ENCODE measurements around the gene FAM20B.

FAM20B gene

DNA sequence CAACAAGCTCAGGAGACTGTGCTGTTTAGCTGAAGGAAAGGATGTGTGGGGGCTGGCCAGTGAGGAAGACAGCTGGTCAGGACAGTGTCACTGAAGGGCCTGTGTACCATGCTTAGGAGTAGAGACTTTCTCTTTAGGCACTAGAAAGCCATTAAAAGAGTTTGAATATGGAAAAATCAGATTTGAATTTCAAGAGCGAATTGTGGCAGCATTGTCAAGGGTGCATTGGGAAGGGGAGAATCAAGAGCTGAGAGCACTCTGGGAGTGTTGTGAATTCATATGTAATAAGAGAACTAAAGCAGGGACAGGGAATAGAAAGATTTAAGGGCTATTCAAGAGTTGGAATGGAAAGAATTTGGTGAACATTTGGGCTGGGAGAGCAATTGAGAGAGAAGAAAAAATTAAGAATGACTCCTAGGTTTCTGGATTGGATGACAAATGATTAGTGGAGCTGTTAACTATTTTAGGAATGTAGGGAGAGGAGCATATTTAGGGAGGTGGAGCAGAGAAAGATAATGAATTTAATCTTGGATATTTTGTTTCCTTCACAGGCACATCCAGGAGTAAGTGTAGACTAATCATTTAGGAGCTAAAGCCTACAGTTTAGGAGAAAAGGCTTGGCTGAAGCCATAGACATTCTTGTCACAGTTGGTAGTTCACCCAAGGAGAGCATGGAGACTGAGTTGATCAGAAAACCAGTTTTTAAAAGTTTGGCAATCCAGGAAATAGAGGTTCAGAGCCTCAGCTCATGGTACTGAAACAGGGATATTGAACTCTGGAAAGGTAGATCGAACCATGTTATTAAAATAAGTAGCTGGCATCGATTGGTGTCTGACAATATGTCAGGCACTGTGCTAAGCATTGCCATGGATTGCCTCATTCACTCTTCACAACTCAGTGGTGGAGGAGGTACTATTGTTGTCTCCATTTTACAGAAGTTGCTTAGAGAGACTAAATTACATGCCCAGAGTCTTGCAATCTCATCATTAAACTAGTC, 33.1 kb downstream of the FAM20B start:
- no peak overlapping the region for H3K27ac ChIP-seq
- TF ChIP-seq, protein P1, sequence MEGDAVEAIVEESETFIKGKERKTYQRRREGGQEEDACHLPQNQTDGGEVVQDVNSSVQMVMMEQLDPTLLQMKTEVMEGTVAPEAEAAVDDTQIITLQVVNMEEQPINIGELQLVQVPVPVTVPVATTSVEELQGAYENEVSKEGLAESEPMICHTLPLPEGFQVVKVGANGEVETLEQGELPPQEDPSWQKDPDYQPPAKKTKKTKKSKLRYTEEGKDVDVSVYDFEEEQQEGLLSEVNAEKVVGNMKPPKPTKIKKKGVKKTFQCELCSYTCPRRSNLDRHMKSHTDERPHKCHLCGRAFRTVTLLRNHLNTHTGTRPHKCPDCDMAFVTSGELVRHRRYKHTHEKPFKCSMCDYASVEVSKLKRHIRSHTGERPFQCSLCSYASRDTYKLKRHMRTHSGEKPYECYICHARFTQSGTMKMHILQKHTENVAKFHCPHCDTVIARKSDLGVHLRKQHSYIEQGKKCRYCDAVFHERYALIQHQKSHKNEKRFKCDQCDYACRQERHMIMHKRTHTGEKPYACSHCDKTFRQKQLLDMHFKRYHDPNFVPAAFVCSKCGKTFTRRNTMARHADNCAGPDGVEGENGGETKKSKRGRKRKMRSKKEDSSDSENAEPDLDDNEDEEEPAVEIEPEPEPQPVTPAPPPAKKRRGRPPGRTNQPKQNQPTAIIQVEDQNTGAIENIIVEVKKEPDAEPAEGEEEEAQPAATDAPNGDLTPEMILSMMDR (conservative IDR thresholded peaks at IDR 0.05) = no peak

DNA sequence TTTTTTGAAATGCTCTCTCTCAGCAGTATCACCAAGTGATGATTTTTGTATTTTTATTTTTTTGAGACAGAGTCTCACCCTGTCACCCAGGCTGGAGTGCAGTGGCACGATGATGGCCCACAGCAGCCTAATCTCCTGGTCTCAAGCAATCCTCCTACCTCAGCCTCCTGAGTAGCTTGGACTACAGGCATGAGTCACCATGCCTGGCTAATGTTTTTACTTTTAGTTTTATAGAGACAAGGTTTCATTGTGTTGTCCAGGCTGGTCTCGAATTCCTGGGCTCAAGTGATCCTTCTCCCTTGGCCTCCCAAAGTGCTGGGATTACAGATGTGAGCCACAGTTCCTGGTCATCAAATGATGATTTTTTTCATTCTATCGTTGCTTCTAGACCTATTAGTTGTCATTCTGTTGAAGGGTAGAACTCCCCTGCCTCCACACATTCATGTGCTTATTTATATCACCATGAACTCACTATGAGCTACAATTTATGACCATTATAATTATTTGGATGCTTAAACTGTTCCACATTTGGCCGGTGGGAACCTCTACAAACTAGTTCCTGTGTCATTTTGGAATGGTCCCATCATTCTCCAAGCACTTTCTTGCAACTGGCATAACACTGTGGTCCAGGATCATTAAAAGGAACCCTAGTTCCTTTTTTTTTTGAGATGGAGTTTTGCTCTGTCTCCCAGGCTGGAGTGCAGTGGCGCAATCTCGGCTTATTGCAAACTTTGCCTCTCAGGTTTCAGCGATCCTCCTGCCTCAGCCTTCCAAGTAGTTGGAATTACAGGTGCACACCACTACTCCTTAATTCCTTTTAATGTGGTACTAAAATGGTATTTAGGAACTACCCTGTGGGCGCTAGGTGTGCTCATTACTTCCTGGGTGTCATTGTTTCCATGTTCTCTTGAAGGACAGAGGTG, 35.9 kb downstream of the FAM20B start:
- TF ChIP-seq, protein P1 (conservative IDR thresholded peaks at IDR 0.05) = no peak
- no peak overlapping the region for H3K27ac ChIP-seq

DNA sequence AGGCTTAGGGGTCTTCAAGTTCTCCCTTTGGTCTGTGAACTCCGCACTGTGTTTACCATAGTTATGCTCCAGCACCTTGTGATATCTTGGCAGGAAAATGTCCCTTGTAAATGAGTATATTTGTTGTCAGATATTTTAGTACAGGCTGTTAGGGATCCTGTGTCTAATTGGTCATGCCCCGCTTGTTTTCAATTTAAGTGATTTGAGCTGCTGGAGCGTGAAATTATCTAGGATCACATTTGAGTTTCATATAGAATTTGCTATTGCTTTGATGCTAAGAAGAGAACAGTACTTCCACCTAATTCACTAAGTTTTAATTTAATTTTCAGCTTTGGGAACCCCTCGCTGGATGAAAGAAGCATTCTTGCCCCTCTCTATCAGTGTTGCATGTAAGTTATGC, 40.8 kb downstream of the FAM20B start:
- TF ChIP-seq, protein P1 (conservative IDR thresholded peaks at IDR 0.05) = no peak
- H3K27ac ChIP-seq = no peak overlapping the region; the same call in 1 of the 2 replicates

DNA sequence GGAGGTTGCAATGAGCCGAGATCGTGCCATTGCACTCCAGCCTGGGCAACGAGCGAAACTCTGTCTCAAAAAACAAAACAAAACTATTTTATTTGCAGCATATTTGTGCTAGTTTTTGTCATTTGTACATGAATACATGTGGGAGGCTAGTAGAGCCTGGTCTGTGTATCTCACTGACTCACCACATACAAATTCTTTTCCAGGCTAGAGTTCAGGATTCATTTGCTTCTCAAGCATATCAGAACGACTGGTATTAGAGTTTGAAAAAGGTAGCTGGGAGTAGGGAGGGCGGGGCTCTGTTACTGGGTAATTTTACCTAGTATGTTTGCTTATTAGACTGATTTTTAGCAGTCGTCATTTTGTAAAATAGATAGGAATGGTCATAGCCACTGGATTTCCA, 51.7 kb downstream of the FAM20B start:
- H3K27ac ChIP-seq = no peak overlapping the region
- TF ChIP-seq, protein P1 (conservative IDR thresholded peaks at IDR 0.05) = no peak

DNA sequence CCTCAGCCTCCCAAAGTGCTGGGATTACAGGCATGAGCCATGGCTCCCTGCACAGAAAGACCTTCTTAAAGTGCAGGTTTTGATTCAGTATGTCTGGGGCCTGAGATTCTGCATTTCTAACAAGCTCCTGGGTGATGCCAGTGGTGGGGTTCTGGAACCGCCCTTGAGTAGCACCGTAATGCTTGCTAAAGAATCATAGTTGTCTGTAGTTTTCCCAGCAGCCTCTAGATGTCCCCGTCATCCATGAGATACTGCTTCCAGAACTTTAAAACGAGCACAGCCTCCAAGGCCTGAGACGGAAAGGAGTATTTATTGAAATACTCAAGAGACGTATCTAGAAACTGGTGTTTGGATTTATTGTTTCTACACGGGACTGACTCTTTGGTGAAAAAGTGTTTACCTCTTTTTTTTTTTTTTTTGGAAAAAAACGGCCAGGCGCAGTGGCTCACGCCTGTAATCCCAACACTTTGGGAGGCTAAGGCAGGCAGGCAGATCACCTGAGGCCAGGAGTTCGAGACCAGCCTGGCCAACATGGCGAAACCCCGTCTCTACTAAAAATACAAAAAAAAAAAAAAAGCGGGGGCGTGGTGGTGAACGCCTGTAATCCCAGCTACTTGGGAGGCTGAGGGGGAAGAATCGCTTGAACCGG, 53.5 kb downstream of the FAM20B start:
- TF ChIP-seq, protein P1 (conservative IDR thresholded peaks at IDR 0.05) = peak; percentile 78
- H3K27ac ChIP-seq = no peak overlapping the region

DNA sequence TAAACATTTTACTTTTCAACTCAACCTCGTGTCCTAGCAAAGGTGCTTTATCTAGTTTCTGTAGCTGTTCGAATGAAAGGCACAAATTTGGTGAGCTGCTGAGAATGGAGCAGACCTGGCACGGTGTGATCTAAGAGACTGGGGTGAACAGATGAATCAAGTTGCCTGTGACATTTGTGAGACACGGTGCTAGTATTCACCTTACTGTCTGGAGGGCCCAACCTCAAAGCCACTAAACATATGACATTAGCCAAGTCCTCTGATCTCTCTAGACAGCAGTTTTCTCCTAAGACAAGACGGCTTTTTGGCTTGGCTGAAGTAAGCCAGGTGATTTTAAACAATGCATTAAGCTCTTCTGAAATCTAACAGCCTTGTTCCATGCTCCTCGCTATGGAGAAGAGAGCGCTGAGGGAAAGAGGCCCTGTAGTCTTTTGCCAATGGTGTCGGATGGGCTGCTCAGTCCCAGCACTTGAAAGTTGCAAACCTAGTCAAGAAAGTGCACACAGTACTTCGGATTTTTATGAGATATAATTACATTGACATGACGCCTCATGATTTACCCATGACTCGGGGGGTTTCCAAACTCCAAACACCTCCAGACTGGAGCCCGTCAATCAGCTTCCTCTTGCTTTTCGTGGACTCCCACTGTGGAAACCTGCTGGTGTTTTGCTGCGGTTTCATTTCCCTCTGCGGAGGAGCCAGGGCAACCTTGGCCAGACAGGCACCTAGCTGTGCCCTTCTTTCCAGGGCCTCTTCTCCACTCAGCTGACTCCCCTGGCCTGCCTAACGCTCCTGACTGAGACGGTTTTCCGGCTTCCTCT, 55.4 kb downstream of the FAM20B start:
- peak overlapping the region; percentile 85 for H3K27ac ChIP-seq
- TF ChIP-seq, protein P1 (conservative IDR thresholded peaks at IDR 0.05) = no peak
